ENCODE measurements around the gene L2HGDH. TPM values are rescaled to one million over a fixed set of nuclear protein-coding genes. Genes with fewer than 3 reads are reported as not detected.
A peak's percentile ranks its signal among the peaks of the same experiment; 100 is the strongest.

Gene L2HGDH
- 1 to 10 TPM; 3.1 to 5.2 (median 3.4) TPM for total RNA-seq (2021; fragmentation: NEBNext Ultra II Directional; extraction: Animal tissue kit (Norgen Biotek cat#: 25700))
- long read RNA-seq, partial matches to known transcripts: 0 of 2 reads
- long read RNA-seq, other reads (novel, unspliced or antisense): 1 of 2 reads

- DNase-seq: peak; percentile 73
- 0 out of 2 replicates have a peak, but pooled peaks cover 3% of the 10 kb centered on the region for H3K27me3 Mint-ChIP-seq (ENCODE audit: insufficient read depth)
- H3K4me1 Mint-ChIP-seq (ENCODE audit: low read depth): peaks cover 25% of the 10 kb centered on the region
- H3K36me3 Mint-ChIP-seq (ENCODE audit: low read depth): peaks cover 21% of the 10 kb centered on the region
- TF ChIP-seq CTCF (IDR thresholded peaks at IDR 0.05): peak; percentile 70
- H3K9me3 Mint-ChIP-seq: no peaks in the 10 kb centered on the region
- peak within 1 kb of the TSS; percentile 94 for H3K4me3 Mint-ChIP-seq
- H3K27ac Mint-ChIP-seq: peak within 1 kb of the TSS; percentile 96
Measured at GRCh38 chr14:50311972-50312733, at the start of gene L2HGDH, which contains the start of gene DMAC2L. TSS of gene L2HGDH (minus strand) at chr14:50312229. CDS start at chr14:50312150, 79 bp downstream. TSS of gene DMAC2L (plus strand) at chr14:50312324. CDS start at chr14:50321488, 9,164 bp downstream.

- no peaks in the 10 kb centered on the region for H3K27me3 Mint-ChIP-seq (ENCODE audit: insufficient read depth)
- DNase-seq: no peak
- TF ChIP-seq CTCF (IDR thresholded peaks at IDR 0.05): no peak
- no peaks in the 10 kb centered on the region for H3K9me3 Mint-ChIP-seq
- peaks cover 17% of the 10 kb centered on the region for H3K4me1 Mint-ChIP-seq (ENCODE audit: low read depth)
- H3K27ac Mint-ChIP-seq: no peak overlapping the region
- H3K36me3 Mint-ChIP-seq (ENCODE audit: low read depth): peaks cover 18% of the 10 kb centered on the region
- no peak overlapping the region for H3K4me3 Mint-ChIP-seq
Measured at GRCh38 chr14:50360851-50361250, 48.8 kb upstream of the L2HGDH start.

GRCh38 chr14:50360093-50360492, 48.1 kb upstream of the L2HGDH start:
- H3K4me1 Mint-ChIP-seq (ENCODE audit: low read depth): peaks cover 12% of the 10 kb centered on the region
- no peak overlapping the region for H3K4me3 Mint-ChIP-seq
- H3K36me3 Mint-ChIP-seq (ENCODE audit: low read depth): peaks cover 18% of the 10 kb centered on the region
- no peak for DNase-seq
- no peaks in the 10 kb centered on the region for H3K9me3 Mint-ChIP-seq
- no peak overlapping the region for H3K27ac Mint-ChIP-seq
- TF ChIP-seq CTCF (IDR thresholded peaks at IDR 0.05): no peak
- no peaks in the 10 kb centered on the region for H3K27me3 Mint-ChIP-seq (ENCODE audit: insufficient read depth)

DNA sequence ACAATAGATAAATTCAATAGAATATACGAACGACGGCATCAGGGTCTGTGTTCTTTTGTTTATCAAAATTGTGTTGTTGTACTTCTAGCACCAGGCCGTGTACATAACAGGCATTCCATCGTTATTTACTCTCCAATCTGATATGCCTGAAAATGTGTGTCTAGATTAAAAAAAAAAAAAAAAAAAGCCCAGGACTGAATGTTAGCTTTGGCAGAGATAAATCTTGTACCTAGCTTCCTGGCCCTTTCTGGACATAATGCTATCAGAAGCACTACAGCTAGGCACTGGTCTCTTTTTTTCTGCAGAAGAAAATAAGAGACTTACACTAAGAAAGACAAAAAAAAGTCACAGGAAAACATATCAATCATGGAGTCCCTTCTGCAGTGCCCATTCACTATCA, 47.6 kb upstream of the L2HGDH start:
- no peak for DNase-seq
- H3K4me1 Mint-ChIP-seq (ENCODE audit: low read depth): peaks cover 12% of the 10 kb centered on the region
- no peak overlapping the region for H3K27ac Mint-ChIP-seq
- H3K9me3 Mint-ChIP-seq: no peaks in the 10 kb centered on the region
- H3K27me3 Mint-ChIP-seq (ENCODE audit: insufficient read depth): no peaks in the 10 kb centered on the region
- peaks cover 18% of the 10 kb centered on the region for H3K36me3 Mint-ChIP-seq (ENCODE audit: low read depth)
- TF ChIP-seq CTCF (IDR thresholded peaks at IDR 0.05): no peak
- no peak overlapping the region for H3K4me3 Mint-ChIP-seq

GRCh38 chr14:50357753-50358395, 45.8 kb upstream of the L2HGDH start:
- H3K27me3 Mint-ChIP-seq (ENCODE audit: insufficient read depth): no peaks in the 10 kb centered on the region
- TF ChIP-seq CTCF (IDR thresholded peaks at IDR 0.05): no peak
- H3K36me3 Mint-ChIP-seq (ENCODE audit: low read depth): peaks cover 15% of the 10 kb centered on the region
- H3K4me3 Mint-ChIP-seq: no peak overlapping the region
- H3K9me3 Mint-ChIP-seq: no peaks in the 10 kb centered on the region
- DNase-seq: no peak
- no peak overlapping the region for H3K27ac Mint-ChIP-seq
- H3K4me1 Mint-ChIP-seq (ENCODE audit: low read depth): peaks cover 7% of the 10 kb centered on the region

Measured in HFFc6 (cell line).